ENCODE results near the gene PMAIP1.

DNA sequence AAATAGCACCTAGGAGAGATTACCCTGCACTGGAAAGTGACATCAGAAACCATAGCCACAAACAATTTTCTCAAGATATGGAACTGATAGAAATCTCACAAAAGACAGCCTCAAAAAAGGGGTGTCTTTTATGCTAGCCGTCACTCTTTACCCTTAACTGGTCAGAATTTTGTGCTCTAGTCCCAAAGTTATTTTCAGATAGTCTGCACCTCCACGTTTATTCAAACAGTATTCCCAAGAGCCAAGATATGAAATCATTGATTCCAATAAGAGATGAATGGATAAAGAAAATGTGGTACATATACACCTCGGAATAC, 23.5 kb upstream of the PMAIP1 start:
- no peak for TF ChIP-seq POLR2A (IDR thresholded peaks at IDR 0.05; ENCODE audit: low read depth, low read length)
- no peak for TF ChIP-seq POLR2AphosphoS5 (IDR thresholded peaks at IDR 0.05; ENCODE audit: low read depth, low read length)
- no peak for TF ChIP-seq TAF1 (IDR thresholded peaks at IDR 0.05; ENCODE audit: borderline replicate concordance, low read depth, low read length)

All from GM12892 (cell line).